DOHH2 (cell line): Measurements from ENCODE around the gene EFNA5.

Experiments used
- EZH2phosphoT487 ChIP-seq: fragments of 200-600 bp; sonication (generic); IDR thresholded peaks from 2 replicates; pipeline ENCODE4 v1.6.1; 2017; ENCODE audit warnings: borderline replicate concordance, mild to moderate bottlenecking, antibody characterized with exemption, low read length, moderate library complexity, mixed read lengths
- TF ChIP-seq, protein P1 (sequence below): fragments of 200-600 bp; sonication (generic); IDR thresholded peaks from one replicate; pipeline ENCODE4 v1.5.1; 2014; ENCODE audit warnings: antibody characterized with exemption, mild to moderate bottlenecking, low read depth, low read length; ENCODE audit not compliant: poor library complexity, severe bottlenecking

DNA sequence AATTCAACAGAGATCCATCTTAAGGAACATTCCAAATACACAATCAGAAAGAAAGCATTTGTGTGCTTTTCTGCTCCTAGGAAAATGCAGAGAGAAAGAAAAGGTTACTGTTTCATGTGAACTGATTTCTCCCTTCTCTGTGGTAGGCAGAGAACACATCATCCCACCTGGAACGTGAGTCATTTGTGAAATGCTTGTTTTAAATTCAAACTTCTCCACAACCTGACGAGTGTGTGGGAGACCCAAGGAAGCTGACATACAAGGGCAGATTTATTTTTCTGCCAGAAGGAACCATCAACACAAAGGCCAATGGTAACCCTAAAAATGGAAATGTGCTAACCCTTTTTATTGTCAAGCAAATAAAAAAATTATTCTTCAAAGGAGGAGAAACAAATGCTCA lies 156.4 kb downstream of the EFNA5 start:
- TF ChIP-seq, protein P1, sequence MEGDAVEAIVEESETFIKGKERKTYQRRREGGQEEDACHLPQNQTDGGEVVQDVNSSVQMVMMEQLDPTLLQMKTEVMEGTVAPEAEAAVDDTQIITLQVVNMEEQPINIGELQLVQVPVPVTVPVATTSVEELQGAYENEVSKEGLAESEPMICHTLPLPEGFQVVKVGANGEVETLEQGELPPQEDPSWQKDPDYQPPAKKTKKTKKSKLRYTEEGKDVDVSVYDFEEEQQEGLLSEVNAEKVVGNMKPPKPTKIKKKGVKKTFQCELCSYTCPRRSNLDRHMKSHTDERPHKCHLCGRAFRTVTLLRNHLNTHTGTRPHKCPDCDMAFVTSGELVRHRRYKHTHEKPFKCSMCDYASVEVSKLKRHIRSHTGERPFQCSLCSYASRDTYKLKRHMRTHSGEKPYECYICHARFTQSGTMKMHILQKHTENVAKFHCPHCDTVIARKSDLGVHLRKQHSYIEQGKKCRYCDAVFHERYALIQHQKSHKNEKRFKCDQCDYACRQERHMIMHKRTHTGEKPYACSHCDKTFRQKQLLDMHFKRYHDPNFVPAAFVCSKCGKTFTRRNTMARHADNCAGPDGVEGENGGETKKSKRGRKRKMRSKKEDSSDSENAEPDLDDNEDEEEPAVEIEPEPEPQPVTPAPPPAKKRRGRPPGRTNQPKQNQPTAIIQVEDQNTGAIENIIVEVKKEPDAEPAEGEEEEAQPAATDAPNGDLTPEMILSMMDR: no peak
- TF ChIP-seq EZH2phosphoT487: no peak
